Thyroid gland (tissue), 4 donors: ENCODE measurements around the gene FAAP24.
"Not testable (repeated sequence)": the region's sequence is repeated elsewhere in the genome, so short reads cannot be mapped to it uniquely, and the experiment has no call there.

Source experiments
- CTCF ChIP-seq, 6 experiments: fragments of 200-600 bp in 3 of 6; fragments of 450-650 bp in 3 of 6; sonication (generic) in 3 of 6; IDR thresholded peaks; one replicate each; pipeline ENCODE4 v1.5.1; 2016 to 2019; ENCODE audit warnings: antibody characterized with exemption in 6 of 6, mild to moderate bottlenecking in 2 of 6, inconsistent platforms in 1 of 6, moderate library complexity in 1 of 6
- POLR2A ChIP-seq, 2 donors: fragments of 450-650 bp; IDR thresholded peaks; one replicate each; pipeline ENCODE4 v1.6.1; 2017; ENCODE audit warnings: antibody characterized with exemption in 2 of 2, mild to moderate bottlenecking in 2 of 2, moderate library complexity in 1 of 2

GRCh38 chr19:33003424-33004024 lies 31.5 kb downstream of the FAAP24 start:
- TF ChIP-seq POLR2A, CTCF (IDR thresholded peaks at IDR 0.05): not testable (repeated sequence)
